Gastroesophageal sphincter (tissue), 4 donors: Measurements from ENCODE around the gene EIF4E3. TPM values are rescaled to one million over a fixed set of nuclear protein-coding genes. Genes with fewer than 3 reads are reported as not detected.

Experiments
- ATAC-seq: fragments of 150-250 bp; one replicate; pipeline ENCODE4 v1.9.1; 2016; ENCODE audit warnings: mild to moderate bottlenecking, moderate library complexity
- H3K27ac ChIP-seq, 4 donors: fragments of 200-600 bp; sonication (generic) in 3 of 4; 1 replicate in 3 of 4; 2 replicates in 1 of 4; pipeline ENCODE4 v1.5.1; 2016 to 2019
- H3K27me3 ChIP-seq: fragments of 200-600 bp; sonication (generic); one replicate; pipeline ENCODE4 v1.5.1; 2019
- H3K36me3 ChIP-seq, 2 donors: fragments of 200-600 bp; sonication (generic); one replicate each; pipeline ENCODE4 v1.5.1; 2019; ENCODE audit warnings: control low read depth in 1 of 2
- H3K4me1 ChIP-seq, 3 donors: fragments of 200-600 bp; sonication (generic); 1 replicate in 2 of 3; 2 replicates in 1 of 3; pipeline ENCODE4 v1.5.1; 2016 to 2019; ENCODE audit warnings: control low read depth in 2 of 3
- H3K4me3 ChIP-seq, 2 donors: fragments of 200-600 bp; sonication (generic); one replicate each; pipeline ENCODE4 v1.5.1; 2019; ENCODE audit warnings: mild to moderate bottlenecking in 1 of 2, moderate library complexity in 1 of 2
- H3K9me3 ChIP-seq, 3 donors: fragments of 200-600 bp; sonication (generic); one replicate each; pipeline ENCODE4 v1.5.1; 2017 to 2019; ENCODE audit warnings: control low read depth in 2 of 3
- CTCF ChIP-seq, 4 experiments: fragments of 200-600 bp in 2 of 4; fragments of 450-650 bp in 2 of 4; sonication (generic) in 1 of 4; IDR thresholded peaks; one replicate each; pipeline ENCODE4 v1.5.1; 2017 to 2019; ENCODE audit warnings: antibody characterized with exemption in 4 of 4, mild to moderate bottlenecking in 2 of 4, moderate library complexity in 2 of 4
- EP300 ChIP-seq: sonication (generic); formaldehyde crosslinking; IDR thresholded peaks from one replicate; pipeline ENCODE4 v1.6.1; 2017; ENCODE audit warnings: antibody characterized with exemption, mild to moderate bottlenecking
- POLR2A ChIP-seq, 2 donors: fragments of 450-650 bp; IDR thresholded peaks; one replicate each; pipeline ENCODE4 v1.6.1; 2017; ENCODE audit warnings: antibody characterized with exemption in 2 of 2, mild to moderate bottlenecking in 2 of 2, moderate library complexity in 1 of 2
- POLR2AphosphoS5 ChIP-seq: sonication (generic); formaldehyde crosslinking; IDR thresholded peaks from one replicate; pipeline ENCODE4 v1.6.1; 2017; ENCODE audit warnings: antibody characterized with exemption
- WGBS, 2 donors: methylation state at CpG; one replicate each; pipeline ENCODE4 v1.1.5; 2018; ENCODE audit warnings: low coverage in 1 of 2; 5-methylcytosine and 5-hydroxymethylcytosine counted together
- total RNA-seq, 4 donors: library from RNA; depleted of rRNA; stranded (reverse); fragments of >200 nt; gene quantifications; one replicate each; pipeline ENCODE4 v1.1.0, GENCODE V29; 2016

The EIF4E3 gene
- total RNA-seq, 4 donors from 2014 or later, result 28.8 to 55.8 (median 41.6) TPM

DNA sequence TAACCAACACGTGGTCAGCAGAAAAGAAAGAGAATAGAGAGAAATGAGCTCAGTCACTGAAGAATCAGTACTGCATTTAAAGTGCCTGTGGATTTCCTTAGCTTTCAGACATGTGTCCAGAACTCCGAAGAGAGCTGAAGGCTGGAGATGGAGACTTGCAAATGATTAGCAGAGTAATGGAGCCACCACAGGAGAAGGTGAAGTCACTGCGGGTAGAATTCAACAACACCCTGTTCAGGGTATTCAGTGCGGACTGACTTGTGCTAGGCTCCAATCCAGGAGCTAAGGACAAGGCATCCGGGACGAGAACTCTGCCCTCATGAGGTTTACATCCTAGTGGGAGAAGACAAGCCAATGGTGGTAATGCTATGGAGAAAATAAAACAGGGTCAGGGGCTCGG, 4.2 kb downstream of the EIF4E3 start:
- ATAC-seq, result no peak
- Histone ChIP-seq H3K9me3 (no peaks in the 10 kb centered on the region), H3K4me1 (peaks cover 0 to 32% (median 2%) of the 10 kb centered on the region in 3 donors), H3K4me3 (no peak overlapping the region), H3K27ac (no peak overlapping the region), H3K27me3 (no peaks in the 10 kb centered on the region), H3K36me3 (no peaks in the 10 kb centered on the region)
- TF ChIP-seq CTCF (IDR thresholded peaks at IDR 0.05), result no peak
- TF ChIP-seq EP300, result no peak
- no peak for TF ChIP-seq POLR2AphosphoS5
- TF ChIP-seq POLR2A (IDR thresholded peaks at IDR 0.05), result no peak
- WGBS, 2 donors, result 90 to 97% methylated on average over 4 to 5 of the region's 7 CpGs

GRCh38 chr3:71718072-71718471, 7.1 kb downstream of the EIF4E3 start:
- no peaks in the 10 kb centered on the region for H3K27me3 ChIP-seq
- ATAC-seq, result no peak
- H3K36me3 ChIP-seq, result no peaks in the 10 kb centered on the region
- WGBS, 2 donors, result 83 to 85% methylated on average over 4 of the region's 4 CpGs
- no peaks in the 10 kb centered on the region for H3K9me3 ChIP-seq
- no peak for TF ChIP-seq CTCF (IDR thresholded peaks at IDR 0.05)
- no peak for TF ChIP-seq POLR2AphosphoS5
- TF ChIP-seq POLR2A (IDR thresholded peaks at IDR 0.05), result no peak
- no peak for TF ChIP-seq EP300
- no peak overlapping the region for H3K4me3 ChIP-seq
- peaks cover 0 to 24% (median 0%) of the 10 kb centered on the region in 3 donors for H3K4me1 ChIP-seq
- no peak overlapping the region for H3K27ac ChIP-seq

- Histone ChIP-seq H3K27me3 (no peaks in the 10 kb centered on the region), H3K4me3 (no peak overlapping the region), H3K27ac (no peak overlapping the region), H3K4me1 (peaks cover 0 to 29% (median 0%) of the 10 kb centered on the region in 3 donors), H3K9me3 (no peaks in the 10 kb centered on the region), H3K36me3 (peaks cover 0 to 8% of the 10 kb centered on the region in 2 donors)
- 80 to 82% methylated on average over 3 to 4 of the region's 4 CpGs for WGBS, 2 donors
- TF ChIP-seq CTCF (IDR thresholded peaks at IDR 0.05), result no peak
- ATAC-seq, result no peak
Observed at GRCh38 chr3:71714595-71714994, 10.6 kb downstream of the EIF4E3 start.

DNA sequence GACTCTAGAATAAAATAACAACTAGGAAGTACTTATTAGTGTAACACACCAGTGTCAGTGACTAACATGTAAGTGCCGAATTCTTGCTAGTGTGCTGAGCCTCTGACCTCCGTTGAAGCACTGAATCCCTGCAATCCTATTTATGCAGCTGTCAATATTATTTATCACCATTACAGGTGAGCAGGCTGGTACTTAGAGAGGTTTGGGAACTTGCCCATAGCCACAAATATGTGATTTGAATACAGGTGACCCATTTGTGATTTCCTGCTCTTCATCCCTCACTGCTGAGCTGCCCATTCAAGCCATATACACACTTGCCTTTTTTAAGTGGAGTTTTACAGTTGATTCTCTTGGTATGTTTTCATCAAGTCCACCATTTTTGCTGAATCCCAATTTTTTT, 12.2 kb downstream of the EIF4E3 start:
- 80 to 83% methylated on average over 1 to 2 of the region's 2 CpGs for WGBS, 2 donors
- no peak for ATAC-seq
- H3K36me3 ChIP-seq, result peaks cover 0 to 23% of the 10 kb centered on the region in 2 donors
- no peaks in the 10 kb centered on the region for H3K9me3 ChIP-seq
- TF ChIP-seq CTCF (IDR thresholded peaks at IDR 0.05) (no peak), POLR2A (IDR thresholded peaks at IDR 0.05) (no peak), POLR2AphosphoS5 (no peak), EP300 (no peak)
- no peak overlapping the region for H3K27ac ChIP-seq
- H3K4me3 ChIP-seq, result no peak overlapping the region
- H3K4me1 ChIP-seq, result peaks cover 0 to 29% (median 0%) of the 10 kb centered on the region in 3 donors
- no peaks in the 10 kb centered on the region for H3K27me3 ChIP-seq

DNA sequence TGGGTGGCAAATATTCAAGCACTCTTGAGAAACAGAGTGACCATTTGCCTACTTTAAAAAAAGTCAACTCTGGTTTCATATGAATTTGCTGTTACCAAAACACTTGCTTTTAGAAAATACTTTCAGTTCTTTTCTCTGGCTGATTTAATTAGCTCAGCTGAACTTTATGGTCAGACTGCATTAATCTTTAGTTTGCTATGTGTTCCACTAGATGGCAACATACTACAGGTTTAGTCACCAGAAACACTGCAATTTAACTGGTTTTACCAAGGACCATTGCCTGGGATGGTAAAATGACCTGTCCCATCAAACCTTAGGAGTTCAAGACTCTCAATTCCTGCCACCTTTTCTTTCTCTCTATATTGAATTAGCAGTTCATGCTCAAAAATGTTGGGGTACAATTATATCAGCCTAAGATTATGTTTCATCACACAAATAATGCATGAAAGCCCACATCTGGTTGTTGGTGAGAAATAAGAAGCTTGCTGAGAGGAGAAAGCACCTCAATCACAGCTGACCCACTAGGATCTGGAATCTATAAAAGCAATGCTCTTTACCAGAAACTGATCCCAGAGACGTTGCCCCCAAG, 14.2 kb downstream of the EIF4E3 start:
- Histone ChIP-seq H3K4me1 (peaks cover 0 to 29% (median 0%) of the 10 kb centered on the region in 3 donors), H3K27me3 (no peaks in the 10 kb centered on the region), H3K36me3 (peaks cover 0 to 34% of the 10 kb centered on the region in 2 donors), H3K9me3 (no peaks in the 10 kb centered on the region), H3K27ac (no peak overlapping the region), H3K4me3 (no peak overlapping the region)
- TF ChIP-seq POLR2A (IDR thresholded peaks at IDR 0.05), result no peak
- TF ChIP-seq EP300, result no peak
- peak; percentile 43 to 73 (median 66) for TF ChIP-seq CTCF (IDR thresholded peaks at IDR 0.05)
- TF ChIP-seq POLR2AphosphoS5, result no peak
- WGBS, 2 donors, result 17% methylated on average over 1 of the region's 1 CpG; no CpG with 5 or more reads in 1 of the 2 donors
- peak; percentile 60 for ATAC-seq
